ENCODE measurements around the gene ATP1A1. TPM values are rescaled to one million over a fixed set of nuclear protein-coding genes. Genes with fewer than 3 reads are reported as not detected.

ATP1A1 gene
- total RNA-seq, 1 donor from 2014 or later = 240 TPM

DNA sequence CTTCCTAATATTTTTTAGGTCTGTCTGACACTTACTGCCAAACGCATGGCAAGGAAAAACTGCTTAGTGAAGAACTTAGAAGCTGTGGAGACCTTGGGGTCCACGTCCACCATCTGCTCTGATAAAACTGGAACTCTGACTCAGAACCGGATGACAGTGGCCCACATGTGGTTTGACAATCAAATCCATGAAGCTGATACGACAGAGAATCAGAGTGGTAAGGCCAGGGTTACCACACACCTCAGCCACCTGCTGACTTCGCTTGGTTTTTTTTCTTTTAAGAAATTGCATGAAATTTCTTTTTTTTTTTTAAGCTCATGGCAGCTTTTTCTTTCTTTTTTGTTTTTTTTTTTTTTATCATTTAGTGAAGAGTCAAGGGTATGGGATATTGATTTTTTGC, 17.2 kb downstream of the ATP1A1 start:
- Mint-ChIP-seq H3K9me3 (no peaks in the 10 kb centered on the region), H3K4me1 (ENCODE audit: low read depth) (peaks cover 58% of the 10 kb centered on the region), H3K36me3 (ENCODE audit: low read depth) (peaks cover 65% of the 10 kb centered on the region), H3K27me3 (ENCODE audit: insufficient read depth) (no peaks in the 10 kb centered on the region), H3K4me3 (no peak overlapping the region), H3K27ac (no peak overlapping the region)
- DNase-seq (ENCODE audit: low spot score) = no peak
- intact Hi-C loops (cut with micrococcal nuclease) = loop anchor here (1.0 kb wide), 1 partner anchor 12 kb away; no protein-coding TSS in a partner anchor

DNA sequence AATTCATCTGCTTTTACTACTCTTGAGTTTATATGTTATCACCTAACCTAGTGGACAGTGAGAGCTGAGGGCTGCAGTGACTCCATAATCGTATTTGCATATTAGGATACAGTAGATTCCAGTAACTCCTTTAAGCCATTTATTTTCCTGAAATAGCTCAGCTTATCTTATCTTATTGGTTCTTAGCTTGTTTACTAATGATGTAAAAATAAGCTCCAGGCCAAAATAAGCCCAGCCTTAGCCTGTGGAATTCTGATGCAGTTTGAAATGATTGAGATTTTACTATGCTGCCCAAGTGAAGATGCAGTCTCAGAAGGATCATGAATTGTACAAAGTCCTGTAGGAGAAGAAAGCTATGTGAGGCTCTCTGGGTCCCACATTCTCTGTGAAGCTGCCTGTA, 18.1 kb downstream of the ATP1A1 start:
- Mint-ChIP-seq H3K4me1 (ENCODE audit: low read depth) (peaks cover 58% of the 10 kb centered on the region), H3K9me3 (no peaks in the 10 kb centered on the region), H3K27me3 (ENCODE audit: insufficient read depth) (no peaks in the 10 kb centered on the region), H3K27ac (no peak overlapping the region), H3K4me3 (no peak overlapping the region), H3K36me3 (ENCODE audit: low read depth) (peaks cover 65% of the 10 kb centered on the region)
- DNase-seq (ENCODE audit: low spot score) = no peak
- intact Hi-C loops (cut with micrococcal nuclease) = no loop called here

- Mint-ChIP-seq H3K27ac (peak overlapping the region; percentile 57), H3K36me3 (ENCODE audit: low read depth) (peaks cover 69% of the 10 kb centered on the region), H3K4me1 (ENCODE audit: low read depth) (peaks cover 48% of the 10 kb centered on the region), H3K4me3 (no peak overlapping the region), H3K9me3 (no peaks in the 10 kb centered on the region), H3K27me3 (ENCODE audit: insufficient read depth) (no peaks in the 10 kb centered on the region)
- no peak for DNase-seq (ENCODE audit: low spot score)
- intact Hi-C loops (cut with micrococcal nuclease) = no loop called here
Observed at GRCh38 chr1:116392717-116393404, 19.8 kb downstream of the ATP1A1 start.

DNA sequence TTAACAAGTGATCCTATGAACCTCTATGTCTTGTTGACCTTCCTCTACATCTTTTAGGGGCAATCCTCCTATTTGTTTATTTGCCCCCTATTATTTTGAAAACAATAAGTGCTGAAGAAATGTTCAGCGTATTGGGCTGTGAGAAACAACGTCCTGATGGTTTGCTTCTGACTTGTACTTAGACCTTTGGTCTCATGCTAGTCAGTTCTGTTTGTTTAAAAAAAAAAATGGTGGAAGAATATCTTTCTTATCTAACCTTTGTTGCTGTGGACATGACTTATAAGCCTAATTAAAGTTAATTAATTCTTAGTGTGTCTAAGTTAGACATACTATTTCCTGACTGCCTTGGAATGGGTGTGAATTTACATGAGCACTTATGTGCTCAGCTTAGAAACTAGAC, 20.7 kb downstream of the ATP1A1 start:
- intact Hi-C loops (cut with micrococcal nuclease) = no loop called here
- Mint-ChIP-seq H3K4me3 (no peak overlapping the region), H3K36me3 (ENCODE audit: low read depth) (peaks cover 68% of the 10 kb centered on the region), H3K27ac (no peak overlapping the region), H3K4me1 (ENCODE audit: low read depth) (peaks cover 39% of the 10 kb centered on the region), H3K27me3 (ENCODE audit: insufficient read depth) (no peaks in the 10 kb centered on the region), H3K9me3 (no peaks in the 10 kb centered on the region)
- DNase-seq (ENCODE audit: low spot score) = no peak

GRCh38 chr1:116394270-116394669, 21.2 kb downstream of the ATP1A1 start:
- Mint-ChIP-seq H3K4me1 (ENCODE audit: low read depth) (peaks cover 34% of the 10 kb centered on the region), H3K4me3 (no peak overlapping the region), H3K27ac (no peak overlapping the region), H3K27me3 (ENCODE audit: insufficient read depth) (no peaks in the 10 kb centered on the region), H3K36me3 (ENCODE audit: low read depth) (peaks cover 68% of the 10 kb centered on the region), H3K9me3 (no peaks in the 10 kb centered on the region)
- intact Hi-C loops (cut with micrococcal nuclease) = no loop called here
- no peak for DNase-seq (ENCODE audit: low spot score)

GRCh38 chr1:116396769-116397168, 23.7 kb downstream of the ATP1A1 start:
- H3K4me3 Mint-ChIP-seq = no peak overlapping the region
- H3K27me3 Mint-ChIP-seq (ENCODE audit: insufficient read depth) = no peaks in the 10 kb centered on the region
- no peak overlapping the region for H3K27ac Mint-ChIP-seq
- no peaks in the 10 kb centered on the region for H3K9me3 Mint-ChIP-seq
- peaks cover 14% of the 10 kb centered on the region for H3K4me1 Mint-ChIP-seq (ENCODE audit: low read depth)
- DNase-seq (ENCODE audit: low spot score) = no peak
- H3K36me3 Mint-ChIP-seq (ENCODE audit: low read depth) = peaks cover 77% of the 10 kb centered on the region
- intact Hi-C loops (cut with micrococcal nuclease) = no loop called here

- H3K27me3 Mint-ChIP-seq (ENCODE audit: insufficient read depth) = no peaks in the 10 kb centered on the region
- H3K4me3 Mint-ChIP-seq = no peak overlapping the region
- peaks cover 77% of the 10 kb centered on the region for H3K36me3 Mint-ChIP-seq (ENCODE audit: low read depth)
- H3K4me1 Mint-ChIP-seq (ENCODE audit: low read depth) = peaks cover 14% of the 10 kb centered on the region
- H3K27ac Mint-ChIP-seq = no peak overlapping the region
- intact Hi-C loops (cut with micrococcal nuclease) = no loop called here
- DNase-seq (ENCODE audit: low spot score) = no peak
- H3K9me3 Mint-ChIP-seq = no peaks in the 10 kb centered on the region
Observed at GRCh38 chr1:116397728-116398127, 24.7 kb downstream of the ATP1A1 start.

DNA sequence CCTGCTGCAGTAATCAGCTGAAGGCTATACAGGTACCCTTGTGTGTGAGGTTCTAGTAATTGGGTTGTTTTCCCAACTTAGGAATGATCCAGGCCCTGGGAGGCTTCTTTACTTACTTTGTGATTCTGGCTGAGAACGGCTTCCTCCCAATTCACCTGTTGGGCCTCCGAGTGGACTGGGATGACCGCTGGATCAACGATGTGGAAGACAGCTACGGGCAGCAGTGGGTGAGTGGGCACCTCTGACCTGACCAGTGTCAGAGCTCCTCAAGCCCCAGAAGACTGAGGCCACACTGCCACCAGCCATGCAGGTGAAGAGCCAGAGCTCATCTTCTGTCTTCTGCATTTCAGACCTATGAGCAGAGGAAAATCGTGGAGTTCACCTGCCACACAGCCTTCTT, 27.7 kb downstream of the ATP1A1 start:
- H3K4me3 Mint-ChIP-seq = no peak overlapping the region
- H3K4me1 Mint-ChIP-seq (ENCODE audit: low read depth) = peaks cover 9% of the 10 kb centered on the region
- H3K9me3 Mint-ChIP-seq = no peaks in the 10 kb centered on the region
- H3K27ac Mint-ChIP-seq = no peak overlapping the region
- DNase-seq (ENCODE audit: low spot score) = no peak
- intact Hi-C loops (cut with micrococcal nuclease) = no loop called here
- H3K27me3 Mint-ChIP-seq (ENCODE audit: insufficient read depth) = no peaks in the 10 kb centered on the region
- H3K36me3 Mint-ChIP-seq (ENCODE audit: low read depth) = peaks cover 84% of the 10 kb centered on the region

DNA sequence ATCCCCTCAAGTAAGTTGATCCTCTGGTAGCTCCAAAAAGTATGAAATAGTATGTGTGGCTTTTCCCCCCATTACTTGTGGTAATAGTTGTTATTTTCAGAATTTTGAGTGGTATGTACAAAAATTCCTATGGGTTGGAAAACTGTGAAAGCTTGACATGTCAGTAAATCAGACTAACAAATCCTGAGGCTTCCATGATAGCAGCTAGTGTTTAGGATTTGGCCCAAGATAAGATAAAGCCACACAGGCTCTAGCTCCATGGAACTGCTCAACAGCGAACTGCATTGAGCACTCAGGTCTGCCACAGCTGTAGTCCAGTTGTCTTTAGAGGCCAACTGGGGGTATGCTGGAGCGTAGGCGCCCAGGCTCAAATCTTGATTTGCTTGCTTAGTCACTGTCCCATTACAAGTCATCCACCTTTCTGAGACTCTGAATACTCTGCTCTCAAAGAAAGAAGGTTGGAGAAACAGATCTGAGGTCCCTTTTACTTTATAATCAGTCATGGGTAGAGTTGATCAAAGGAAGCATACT, 28.7 kb downstream of the ATP1A1 start:
- DNase-seq (ENCODE audit: low spot score) = no peak
- Mint-ChIP-seq H3K27me3 (ENCODE audit: insufficient read depth) (no peaks in the 10 kb centered on the region), H3K27ac (no peak overlapping the region), H3K9me3 (no peaks in the 10 kb centered on the region), H3K4me1 (ENCODE audit: low read depth) (peaks cover 9% of the 10 kb centered on the region), H3K36me3 (ENCODE audit: low read depth) (peaks cover 80% of the 10 kb centered on the region), H3K4me3 (no peak overlapping the region)
- intact Hi-C loops (cut with micrococcal nuclease) = no loop called here

DNA sequence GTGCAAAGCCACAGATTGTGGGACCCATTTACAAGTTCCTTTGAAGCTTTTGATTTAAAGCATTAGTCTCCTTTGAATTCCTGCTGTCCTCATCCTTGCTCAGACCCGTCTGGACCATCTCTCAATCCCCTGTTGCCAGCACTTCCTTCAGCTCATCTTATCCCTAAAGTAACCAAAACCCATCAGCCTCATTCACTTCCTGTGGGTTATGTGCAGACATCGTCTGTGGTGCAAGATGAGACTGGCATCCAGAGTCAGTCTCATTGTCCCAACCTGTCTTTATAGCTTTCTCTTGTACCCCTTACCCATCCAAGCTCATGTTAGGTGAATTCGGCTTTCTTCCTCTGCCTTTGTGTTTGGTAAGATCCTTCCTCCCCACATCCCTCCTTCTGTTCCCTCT, 29.3 kb downstream of the ATP1A1 start:
- intact Hi-C loops (cut with micrococcal nuclease) = no loop called here
- H3K4me3 Mint-ChIP-seq = no peak overlapping the region
- H3K36me3 Mint-ChIP-seq (ENCODE audit: low read depth) = peaks cover 82% of the 10 kb centered on the region
- peaks cover 9% of the 10 kb centered on the region for H3K4me1 Mint-ChIP-seq (ENCODE audit: low read depth)
- no peaks in the 10 kb centered on the region for H3K27me3 Mint-ChIP-seq (ENCODE audit: insufficient read depth)
- no peak for DNase-seq (ENCODE audit: low spot score)
- peak overlapping the region; percentile 21 for H3K27ac Mint-ChIP-seq
- no peaks in the 10 kb centered on the region for H3K9me3 Mint-ChIP-seq

DNA sequence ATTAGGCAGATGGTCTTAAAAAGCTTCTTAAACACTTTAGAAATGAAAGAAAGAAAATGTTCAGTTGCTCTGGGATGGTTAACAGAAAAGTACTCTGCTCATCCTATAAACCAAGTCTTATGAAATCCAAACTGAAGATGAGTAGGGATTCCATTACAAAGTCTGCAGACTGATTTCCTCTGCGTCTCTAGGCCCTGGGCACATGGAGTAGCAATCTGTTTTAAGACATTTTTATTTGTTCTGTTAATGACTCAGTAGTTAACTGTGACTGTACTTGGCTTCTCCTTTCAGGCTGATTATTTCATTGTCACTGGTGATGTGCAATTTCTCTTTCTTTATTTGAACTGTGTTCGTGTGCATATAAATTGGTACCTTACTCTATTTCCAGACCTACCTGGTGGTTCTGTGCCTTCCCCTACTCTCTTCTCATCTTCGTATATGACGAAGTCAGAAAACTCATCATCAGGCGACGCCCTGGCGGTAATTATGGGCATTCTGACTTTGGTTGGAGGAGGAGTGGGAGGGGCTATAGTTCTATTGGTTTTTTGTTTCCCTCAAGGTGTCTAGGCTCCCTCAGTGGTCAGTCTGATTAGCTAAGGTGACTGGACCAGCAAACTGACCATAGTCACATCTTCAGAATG, 30.6 kb downstream of the ATP1A1 start:
- H3K4me1 Mint-ChIP-seq (ENCODE audit: low read depth) = peaks cover 16% of the 10 kb centered on the region
- H3K9me3 Mint-ChIP-seq = no peaks in the 10 kb centered on the region
- no peak overlapping the region for H3K27ac Mint-ChIP-seq
- intact Hi-C loops (cut with micrococcal nuclease) = no loop called here
- no peak overlapping the region for H3K4me3 Mint-ChIP-seq
- H3K27me3 Mint-ChIP-seq (ENCODE audit: insufficient read depth) = no peaks in the 10 kb centered on the region
- H3K36me3 Mint-ChIP-seq (ENCODE audit: low read depth) = peaks cover 79% of the 10 kb centered on the region
- no peak for DNase-seq (ENCODE audit: low spot score)

DNA sequence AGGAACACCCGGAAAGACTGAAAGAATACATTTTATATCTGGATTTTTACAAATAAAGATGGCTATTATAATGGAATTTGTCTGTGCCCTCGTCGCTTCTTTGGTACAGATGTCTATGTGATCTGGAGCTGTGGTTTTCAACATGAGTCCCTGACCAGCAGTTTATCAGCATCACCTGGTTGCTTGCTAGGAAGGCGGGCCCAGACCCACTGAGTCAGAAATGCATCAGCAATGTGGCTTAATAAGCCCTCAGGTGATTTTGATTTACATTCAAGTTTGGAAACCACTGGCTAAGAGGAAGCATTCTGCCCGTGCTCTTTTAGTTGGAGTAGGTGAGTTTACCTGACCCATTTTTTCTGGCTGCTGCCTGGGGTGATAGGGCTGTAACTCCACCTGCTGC, 31.7 kb downstream of the ATP1A1 start:
- intact Hi-C loops (cut with micrococcal nuclease) = no loop called here
- H3K4me3 Mint-ChIP-seq = no peak overlapping the region
- DNase-seq (ENCODE audit: low spot score) = no peak
- H3K36me3 Mint-ChIP-seq (ENCODE audit: low read depth) = peaks cover 69% of the 10 kb centered on the region
- no peaks in the 10 kb centered on the region for H3K9me3 Mint-ChIP-seq
- no peaks in the 10 kb centered on the region for H3K27me3 Mint-ChIP-seq (ENCODE audit: insufficient read depth)
- no peak overlapping the region for H3K27ac Mint-ChIP-seq
- peaks cover 23% of the 10 kb centered on the region for H3K4me1 Mint-ChIP-seq (ENCODE audit: low read depth)

DNA sequence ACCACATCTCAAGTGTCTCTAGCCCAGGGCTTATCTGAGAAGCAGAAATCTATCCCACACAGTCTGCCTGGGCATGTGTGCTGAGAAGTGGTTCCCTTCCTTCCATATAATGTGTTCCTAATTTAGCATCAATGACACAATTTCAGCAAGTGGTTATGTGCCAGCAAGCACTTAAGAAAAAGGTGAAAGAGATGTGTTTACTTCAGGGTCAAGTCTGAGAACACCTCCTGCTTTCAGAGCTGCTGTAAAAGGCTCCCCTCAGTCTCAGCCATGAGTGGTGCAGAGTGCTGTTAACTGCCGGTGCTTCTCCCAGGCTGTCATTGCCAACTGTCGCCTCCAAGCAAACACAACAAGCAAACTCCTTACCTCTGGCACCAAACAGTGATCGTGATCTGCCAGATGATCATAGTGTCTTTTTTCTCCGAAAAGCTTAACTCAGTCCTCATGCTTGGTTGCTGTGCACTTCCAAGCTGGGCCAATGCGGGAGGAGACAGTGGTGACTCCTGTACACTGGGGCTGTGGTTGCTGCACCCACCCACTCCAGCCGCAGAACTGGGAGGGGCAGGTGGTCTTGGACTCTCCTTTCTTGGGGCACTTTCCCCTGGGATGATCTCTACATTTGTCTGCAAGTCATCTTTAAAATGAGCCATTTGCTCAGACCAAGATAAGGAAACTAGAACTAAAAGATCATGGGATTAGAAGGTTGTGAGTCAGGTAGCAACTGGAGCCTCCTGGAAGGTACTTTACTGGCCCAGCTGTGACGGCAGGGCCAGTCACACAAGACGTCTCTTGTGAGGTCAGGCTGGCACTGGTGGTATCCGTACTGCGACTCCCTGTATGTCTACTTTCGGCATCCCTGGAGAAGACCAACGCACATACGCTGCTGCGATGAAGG, 32.4 kb downstream of the ATP1A1 start:
- Mint-ChIP-seq H3K27me3 (ENCODE audit: insufficient read depth) (no peaks in the 10 kb centered on the region), H3K4me3 (no peak overlapping the region), H3K27ac (no peak overlapping the region), H3K4me1 (ENCODE audit: low read depth) (peaks cover 23% of the 10 kb centered on the region), H3K9me3 (no peaks in the 10 kb centered on the region), H3K36me3 (ENCODE audit: low read depth) (peaks cover 67% of the 10 kb centered on the region)
- no peak for DNase-seq (ENCODE audit: low spot score)
- intact Hi-C loops (cut with micrococcal nuclease) = no loop called here
